ENCODE measurements around the gene SFXN2.
"Not testable (repeated sequence)": the region's sequence is repeated elsewhere in the genome, so short reads cannot be mapped to it uniquely, and the experiment has no call there.

Gene SFXN2

GRCh38 chr10:102715880-102716279 is 1.4 kb downstream of the SFXN2 start:
- peak overlapping the region; percentile 97 for H3K4me2 ChIP-seq (ENCODE audit: low read length)
- peak overlapping the region; percentile 98 for H3K4me3 ChIP-seq (ENCODE audit: low read depth, low read length)
- H3K27me3 ChIP-seq (ENCODE audit: control insufficient read depth, insufficient read depth, low read length) = no peaks in the 10 kb centered on the region
- no peak overlapping the region for H3K9ac ChIP-seq
- H3K9me3 ChIP-seq (ENCODE audit: control insufficient read depth, low read length) = no peaks in the 10 kb centered on the region
- peaks cover 47% of the 10 kb centered on the region for H3K4me1 ChIP-seq
- peak overlapping the region; percentile 99 for H3K27ac ChIP-seq
- H3K79me2 ChIP-seq = peaks cover 12% of the 10 kb centered on the region
- H2AFZ ChIP-seq = no peak overlapping the region
- no peaks in the 10 kb centered on the region for H3K36me3 ChIP-seq (ENCODE audit: control insufficient read depth, insufficient read depth, low read length)
- no peak for TF ChIP-seq CTCF (IDR thresholded peaks at IDR 0.05)

GRCh38 chr10:102716900-102717565 is 2.6 kb downstream of the SFXN2 start:
- H3K27me3 ChIP-seq (ENCODE audit: control insufficient read depth, insufficient read depth, low read length) = not testable (repeated sequence)
- peak overlapping the region; percentile 13 for H3K4me3 ChIP-seq (ENCODE audit: low read depth, low read length)
- H3K4me2 ChIP-seq (ENCODE audit: low read length) = peak overlapping the region; percentile 57

GRCh38 chr10:102718220-102718619 is 3.8 kb downstream of the SFXN2 start:
- Histone ChIP-seq H2AFZ (peak overlapping the region; percentile 5), H3K27me3 (ENCODE audit: control insufficient read depth, insufficient read depth, low read length) (no peaks in the 10 kb centered on the region), H3K27ac (peak overlapping the region; percentile 99), H3K79me2 (peaks cover 13% of the 10 kb centered on the region), H3K4me1 (peaks cover 56% of the 10 kb centered on the region), H3K4me3 (ENCODE audit: low read depth, low read length) (peak overlapping the region; percentile 37), H3K4me2 (ENCODE audit: low read length) (peak overlapping the region; percentile 57), H3K9me3 (ENCODE audit: control insufficient read depth, low read length) (no peaks in the 10 kb centered on the region), H3K36me3 (ENCODE audit: control insufficient read depth, insufficient read depth, low read length) (no peaks in the 10 kb centered on the region), H3K9ac (no peak overlapping the region)
- TF ChIP-seq CTCF (IDR thresholded peaks at IDR 0.05) = no peak

More at GRCh38 chr10:102716900-102717565, 2.6 kb downstream of the SFXN2 start:
- H3K79me2 ChIP-seq; H3K36me3 ChIP-seq (ENCODE audit: control insufficient read depth, insufficient read depth, low read length); H3K9me3 ChIP-seq (ENCODE audit: control insufficient read depth, low read length); H3K9ac ChIP-seq; H2AFZ ChIP-seq: not testable (repeated sequence)
- Histone ChIP-seq H3K27ac (peak overlapping the region; percentile 99), H3K4me1 (peaks cover 51% of the 10 kb centered on the region)

DNA sequence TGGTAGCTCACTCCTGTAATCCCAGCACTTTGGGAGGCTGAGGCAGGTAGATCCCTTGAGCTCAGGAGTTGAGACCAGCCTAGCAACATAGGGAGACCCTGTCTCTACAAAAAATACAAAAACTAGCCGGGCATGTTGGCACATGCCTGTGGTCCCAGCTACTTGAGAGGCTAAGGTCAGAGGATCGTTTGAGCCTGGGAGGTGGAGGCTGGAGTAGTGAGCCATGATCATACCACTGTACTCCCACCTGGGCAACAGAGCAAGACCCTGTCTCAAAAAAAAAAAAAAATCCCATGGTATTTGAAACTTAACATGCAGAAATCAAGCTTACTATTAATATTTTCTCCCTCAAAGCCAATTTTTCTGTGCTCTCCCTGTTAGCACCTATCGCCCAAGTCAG is 5.9 kb downstream of the SFXN2 start:
- Histone ChIP-seq H2AFZ (no peak overlapping the region), H3K79me2 (peaks cover 26% of the 10 kb centered on the region), H3K4me3 (ENCODE audit: low read depth, low read length) (no peak overlapping the region), H3K4me1 (peaks cover 56% of the 10 kb centered on the region), H3K27me3 (ENCODE audit: control insufficient read depth, insufficient read depth, low read length) (no peaks in the 10 kb centered on the region), H3K9me3 (ENCODE audit: control insufficient read depth, low read length) (no peaks in the 10 kb centered on the region), H3K27ac (peak overlapping the region; percentile 99), H3K9ac (no peak overlapping the region), H3K36me3 (ENCODE audit: control insufficient read depth, insufficient read depth, low read length) (no peaks in the 10 kb centered on the region), H3K4me2 (ENCODE audit: low read length) (peak overlapping the region; percentile 13)
- no peak for TF ChIP-seq CTCF (IDR thresholded peaks at IDR 0.05)

- Histone ChIP-seq H3K27me3 (ENCODE audit: control insufficient read depth, insufficient read depth, low read length) (no peaks in the 10 kb centered on the region), H3K79me2 (peaks cover 28% of the 10 kb centered on the region), H3K27ac (peak overlapping the region; percentile 99), H3K36me3 (ENCODE audit: control insufficient read depth, insufficient read depth, low read length) (no peaks in the 10 kb centered on the region), H3K9me3 (ENCODE audit: control insufficient read depth, low read length) (no peaks in the 10 kb centered on the region), H3K4me1 (peaks cover 52% of the 10 kb centered on the region), H3K9ac (no peak overlapping the region), H3K4me3 (ENCODE audit: low read depth, low read length) (no peak overlapping the region), H2AFZ (peak overlapping the region; percentile 36), H3K4me2 (ENCODE audit: low read length) (peak overlapping the region; percentile 13)
- no peak for TF ChIP-seq CTCF (IDR thresholded peaks at IDR 0.05)
Measured at GRCh38 chr10:102720775-102721301, 6.4 kb downstream of the SFXN2 start.
